HepG2 (cell line): Measurements from ENCODE around the gene ESPNL. TPM values are rescaled to one million over a fixed set of nuclear protein-coding genes. Genes with fewer than 3 reads are reported as not detected.

Source experiments
- ARNTL ChIP-seq: sonication (generic); formaldehyde crosslinking; IDR thresholded peaks from 2 replicates; pipeline ENCODE4 v1.4.0; 2020; ENCODE audit warnings: mild to moderate bottlenecking, missing genetic modification reagents
- FUBP1 ChIP-seq: sonication (generic); formaldehyde crosslinking; IDR thresholded peaks from 2 replicates; pipeline ENCODE4 v1.5.1; 2020; ENCODE audit warnings: missing genetic modification reagents, mild to moderate bottlenecking, borderline replicate concordance
- MIER3 ChIP-seq: IDR thresholded peaks from 2 replicates; pipeline ENCODE4 v1.6.1; 2016; ENCODE audit warnings: missing compliant biosample characterization, borderline replicate concordance
- RARG ChIP-seq: sonication (generic); formaldehyde crosslinking; IDR thresholded peaks from 2 replicates; pipeline ENCODE4 v1.4.0; 2020; ENCODE audit warnings: low read depth, mild to moderate bottlenecking, missing genetic modification reagents
- RCOR2 ChIP-seq: IDR thresholded peaks from 2 replicates; pipeline ENCODE4 v1.6.1; 2016; ENCODE audit warnings: missing biosample characterization, missing genetic modification reagents
- SP2 ChIP-seq: sonication (generic); formaldehyde crosslinking; IDR thresholded peaks from 2 replicates; pipeline ENCODE4 v1.5.1; 2020; ENCODE audit warnings: mild to moderate bottlenecking, missing genetic modification reagents
- YY1 ChIP-seq: IDR thresholded peaks from 2 replicates; pipeline ENCODE4 v1.6.1; 2011; ENCODE audit warnings: low read length, low read depth, moderate library complexity, mild to moderate bottlenecking; ENCODE audit not compliant: insufficient read depth, insufficient replicate concordance
- ZFYVE20 ChIP-seq: sonication (generic); formaldehyde crosslinking; IDR thresholded peaks from 2 replicates; pipeline ENCODE4 v1.8.0; 2023; ENCODE audit warnings: low read depth, mild to moderate bottlenecking, moderate library complexity, missing genetic modification reagents, borderline replicate concordance
- ZKSCAN5 ChIP-seq: sonication (generic); formaldehyde crosslinking; IDR thresholded peaks from 2 replicates; pipeline ENCODE4 v1.5.1; 2020; ENCODE audit warnings: mild to moderate bottlenecking, missing genetic modification reagents
- ZNF143 ChIP-seq: sonication (generic); formaldehyde crosslinking; IDR thresholded peaks from 2 replicates; pipeline ENCODE4 v1.4.0; 2020; ENCODE audit warnings: missing genetic modification reagents
- ZNF281 ChIP-seq: sonication (generic); formaldehyde crosslinking; IDR thresholded peaks from 2 replicates; pipeline ENCODE4 v1.4.0; 2020; ENCODE audit warnings: missing genetic modification reagents, borderline replicate concordance
- ZNF343 ChIP-seq: sonication (generic); formaldehyde crosslinking; IDR thresholded peaks from 2 replicates; pipeline ENCODE4 v1.4.0; 2020; ENCODE audit warnings: mild to moderate bottlenecking, missing genetic modification reagents
- ZNF614 ChIP-seq: IDR thresholded peaks from 2 replicates; pipeline ENCODE4 v1.6.1; 2018; ENCODE audit warnings: missing biosample characterization, missing genetic modification reagents, inconsistent platforms, borderline replicate concordance
- ZNF841 ChIP-seq: sonication (generic); formaldehyde crosslinking; IDR thresholded peaks from 2 replicates; pipeline ENCODE4 v1.8.1; 2023; ENCODE audit warnings: missing genetic modification reagents, borderline replicate concordance
- ZNF883 ChIP-seq: sonication (generic); formaldehyde crosslinking; IDR thresholded peaks from 2 replicates; pipeline ENCODE4 v1.5.1; 2020; ENCODE audit warnings: mild to moderate bottlenecking, missing genetic modification reagents; ENCODE audit errors: not compliant biosample characterization
- ZSCAN31 ChIP-seq: sonication (generic); formaldehyde crosslinking; IDR thresholded peaks from 2 replicates; pipeline ENCODE4 v1.5.0; 2020; ENCODE audit warnings: low read depth, mild to moderate bottlenecking, missing genetic modification reagents
- ZSCAN9 ChIP-seq: IDR thresholded peaks from 2 replicates; pipeline ENCODE4 v1.6.1; 2016; ENCODE audit warnings: borderline replicate concordance
- polyA plus RNA-seq, 8 experiments: library from polyadenylated mRNA; depleted of rRNA in 3 of 8; stranded (reverse) in 7 of 8; unstranded in 1 of 8; fragments of >200 nt; fragmentation: Illumina TruSeq in 4 of 8; extraction: Trizol in 4 of 8; gene quantifications; 2 replicates each; pipeline versions ENCODE4 v1.2.1 to v1.2.3, GENCODE V29; 2011 to 2016; ENCODE audit warnings: low read depth in 4 of 8, missing spikeins in 1 of 8, mixed read lengths in 1 of 8; ENCODE audit not compliant: insufficient read depth in 1 of 8
- total RNA-seq, 5 experiments: library from RNA; depleted of rRNA; stranded (reverse); fragments of >200 nt; fragmentation: Illumina TruSeq; extraction: Trizol; gene quantifications; 2 replicates each; pipeline ENCODE4 v1.2.3, GENCODE V29; 2016; ENCODE audit warnings: low read depth in 1 of 5
- TF ChIP-seq, protein P1 (sequence below): sonication (generic); formaldehyde crosslinking; IDR thresholded peaks from 2 replicates; pipeline ENCODE4 v1.4.0; 2020; ENCODE audit warnings: missing genetic modification reagents
- TF ChIP-seq, protein P2 (sequence below): sonication (generic); formaldehyde crosslinking; IDR thresholded peaks from 2 replicates; pipeline ENCODE4 v1.5.0; 2020; ENCODE audit warnings: missing genetic modification reagents

Gene ESPNL
- total and polyA plus RNA-seq, 2 of the 13 experiments (the other 11 are each of a cell fraction or from before 2014, with no cell fraction given) = 0.45 to 0.80 TPM

- TF ChIP-seq ZNF281 (peak; percentile 29; the same call in 1 of the 2 replicates), ZKSCAN5 (CRISPR knock-in tag) (no peak; the same call in 1 of the 2 replicates), YY1 (peak; percentile 93), ZFYVE20 (CRISPR knock-in tag) (no peak), FUBP1 (CRISPR knock-in tag) (no peak; the same call in 1 of the 2 replicates), ARNTL (CRISPR knock-in tag) (no peak), RCOR2 (CRISPR knock-in tag) (peak; percentile 81; the same call in 1 of the 2 replicates), ZNF343 (CRISPR knock-in tag) (peak; percentile 93), RARG (CRISPR knock-in tag) (peak; percentile 54; the same call in 1 of the 2 replicates), ZNF841 (CRISPR knock-in tag) (peak; percentile 8; the same call in 1 of the 2 replicates), ZSCAN31 (peak; percentile 71), ZNF883 (CRISPR knock-in tag) (peak; percentile 64), ZNF614 (CRISPR knock-in tag) (no peak), ZSCAN9 (peak; percentile 76), SP2 (CRISPR knock-in tag) (peak; percentile 90), ZNF143 (CRISPR knock-in tag) (peak; percentile 55; the same call in 1 of the 2 replicates), MIER3 (peak; percentile 43; the same call in 1 of the 2 replicates)
- TF ChIP-seq, protein P1, sequence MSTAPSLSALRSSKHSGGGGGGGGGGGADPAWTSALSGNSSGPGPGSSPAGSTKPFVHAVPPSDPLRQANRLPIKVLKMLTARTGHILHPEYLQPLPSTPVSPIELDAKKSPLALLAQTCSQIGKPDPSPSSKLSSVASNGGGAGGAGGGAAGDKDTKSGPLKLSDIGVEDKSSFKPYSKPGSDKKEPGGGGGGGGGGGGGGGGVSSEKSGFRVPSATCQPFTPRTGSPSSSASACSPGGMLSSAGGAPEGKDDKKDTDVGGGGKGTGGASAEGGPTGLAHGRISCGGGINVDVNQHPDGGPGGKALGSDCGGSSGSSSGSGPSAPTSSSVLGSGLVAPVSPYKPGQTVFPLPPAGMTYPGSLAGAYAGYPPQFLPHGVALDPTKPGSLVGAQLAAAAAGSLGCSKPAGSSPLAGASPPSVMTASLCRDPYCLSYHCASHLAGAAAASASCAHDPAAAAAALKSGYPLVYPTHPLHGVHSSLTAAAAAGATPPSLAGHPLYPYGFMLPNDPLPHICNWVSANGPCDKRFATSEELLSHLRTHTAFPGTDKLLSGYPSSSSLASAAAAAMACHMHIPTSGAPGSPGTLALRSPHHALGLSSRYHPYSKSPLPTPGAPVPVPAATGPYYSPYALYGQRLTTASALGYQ = peak; percentile 41; the same call in 1 of the 2 replicates
- TF ChIP-seq, protein P2, sequence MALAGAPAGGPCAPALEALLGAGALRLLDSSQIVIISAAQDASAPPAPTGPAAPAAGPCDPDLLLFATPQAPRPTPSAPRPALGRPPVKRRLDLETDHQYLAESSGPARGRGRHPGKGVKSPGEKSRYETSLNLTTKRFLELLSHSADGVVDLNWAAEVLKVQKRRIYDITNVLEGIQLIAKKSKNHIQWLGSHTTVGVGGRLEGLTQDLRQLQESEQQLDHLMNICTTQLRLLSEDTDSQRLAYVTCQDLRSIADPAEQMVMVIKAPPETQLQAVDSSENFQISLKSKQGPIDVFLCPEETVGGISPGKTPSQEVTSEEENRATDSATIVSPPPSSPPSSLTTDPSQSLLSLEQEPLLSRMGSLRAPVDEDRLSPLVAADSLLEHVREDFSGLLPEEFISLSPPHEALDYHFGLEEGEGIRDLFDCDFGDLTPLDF = peak; percentile 84
These were observed 39.4 kb upstream of the ESPNL start, which contains the start of gene SCLY (continued) for GRCh38 chr2:238060542-238061314.
